ENCODE measurements around the gene HFM1.
"Not testable (repeated sequence)": the region's sequence is repeated elsewhere in the genome, so short reads cannot be mapped to it uniquely, and the experiment has no call there.

The HFM1 gene

GRCh38 chr1:91346824-91347223 is 57.8 kb downstream of the HFM1 start:
- DNase-seq: no peak

- no peak for DNase-seq
These were observed 59.1 kb downstream of the HFM1 start for GRCh38 chr1:91345395-91346005.

- no peak for DNase-seq
These were observed 66.1 kb downstream of the HFM1 start for GRCh38 chr1:91338501-91338900.

- DNase-seq: no peak
These were observed 69.0 kb downstream of the HFM1 start for GRCh38 chr1:91335603-91336002.

GRCh38 chr1:91334856-91335255 is 69.8 kb downstream of the HFM1 start:
- DNase-seq: no peak

GRCh38 chr1:91325456-91325855 is 79.2 kb downstream of the HFM1 start:
- DNase-seq: no peak

- no peak for DNase-seq
These were observed 90.0 kb downstream of the HFM1 start for GRCh38 chr1:91314643-91315042.

GRCh38 chr1:91311672-91312071 is 93.0 kb downstream of the HFM1 start:
- DNase-seq: no peak

- peak; percentile 86 for DNase-seq
These were observed 96.1 kb downstream of the HFM1 start for GRCh38 chr1:91308544-91308943.

- DNase-seq: peak; percentile 2
These were observed 96.7 kb downstream of the HFM1 start for GRCh38 chr1:91307784-91308409.

- no peak for DNase-seq
These were observed 101.5 kb downstream of the HFM1 start for GRCh38 chr1:91303165-91303564.

- not testable (repeated sequence) for DNase-seq
These were observed 115.6 kb downstream of the HFM1 start for GRCh38 chr1:91288843-91289553.

GRCh38 chr1:91286962-91287317 is 117.7 kb downstream of the HFM1 start:
- DNase-seq: not testable (repeated sequence)

GRCh38 chr1:91286259-91286961 is 118.2 kb downstream of the HFM1 start:
- not testable (repeated sequence) for DNase-seq

GRCh38 chr1:91283421-91283726 is 121.3 kb downstream of the HFM1 start:
- DNase-seq: no peak

- peak; percentile 79 for DNase-seq
These were observed 121.8 kb downstream of the HFM1 start for GRCh38 chr1:91282695-91283420.

- no peak for DNase-seq
These were observed 122.9 kb downstream of the HFM1 start for GRCh38 chr1:91281782-91282181.

- DNase-seq: peak; percentile 68
These were observed 125.9 kb downstream of the HFM1 start for GRCh38 chr1:91278754-91279153.

GRCh38 chr1:91273875-91274274 is 130.8 kb downstream of the HFM1 start:
- no peak for DNase-seq

GRCh38 chr1:91261655-91262054 is 143.0 kb downstream of the HFM1 start:
- peak; percentile 29 for DNase-seq

- no peak for DNase-seq
These were observed 159.2 kb downstream of the HFM1 start for GRCh38 chr1:91245435-91245834.

- no peak for DNase-seq
These were observed 159.9 kb downstream of the HFM1 start for GRCh38 chr1:91244737-91245136.

GRCh38 chr1:91243171-91243570 is 161.5 kb downstream of the HFM1 start:
- DNase-seq: no peak

Data from OCI-M1 (cell line).